Keratinocyte (primary cell): ENCODE results near the gene NFASC.

Experiments
- EZH2 ChIP-seq: IDR thresholded peaks from one replicate; pipeline ENCODE4 v1.6.1; 2012; ENCODE audit warnings: inconsistent platforms, mild to moderate bottlenecking, low read length, moderate library complexity
- TF ChIP-seq, protein P1 (sequence below), 3 experiments: IDR thresholded peaks in 1 of 3; conservative IDR thresholded peaks in 1 of 3; optimal IDR thresholded peaks in 1 of 3; 2 replicates in 2 of 3; 3 replicates in 1 of 3; pipeline versions ENCODE3 to v1.5.1; 2011; ENCODE audit warnings: low read length in 3 of 3, mild to moderate bottlenecking in 3 of 3, moderate library complexity in 2 of 3, control low read depth in 1 of 3, inconsistent platforms in 1 of 3; ENCODE audit not compliant: insufficient read depth in 2 of 3; ENCODE audit errors: extremely low read depth in 1 of 3

GRCh38 chr1:204878621-204879234, 8.1 kb downstream of the NFASC start:
- TF ChIP-seq, protein P1, sequence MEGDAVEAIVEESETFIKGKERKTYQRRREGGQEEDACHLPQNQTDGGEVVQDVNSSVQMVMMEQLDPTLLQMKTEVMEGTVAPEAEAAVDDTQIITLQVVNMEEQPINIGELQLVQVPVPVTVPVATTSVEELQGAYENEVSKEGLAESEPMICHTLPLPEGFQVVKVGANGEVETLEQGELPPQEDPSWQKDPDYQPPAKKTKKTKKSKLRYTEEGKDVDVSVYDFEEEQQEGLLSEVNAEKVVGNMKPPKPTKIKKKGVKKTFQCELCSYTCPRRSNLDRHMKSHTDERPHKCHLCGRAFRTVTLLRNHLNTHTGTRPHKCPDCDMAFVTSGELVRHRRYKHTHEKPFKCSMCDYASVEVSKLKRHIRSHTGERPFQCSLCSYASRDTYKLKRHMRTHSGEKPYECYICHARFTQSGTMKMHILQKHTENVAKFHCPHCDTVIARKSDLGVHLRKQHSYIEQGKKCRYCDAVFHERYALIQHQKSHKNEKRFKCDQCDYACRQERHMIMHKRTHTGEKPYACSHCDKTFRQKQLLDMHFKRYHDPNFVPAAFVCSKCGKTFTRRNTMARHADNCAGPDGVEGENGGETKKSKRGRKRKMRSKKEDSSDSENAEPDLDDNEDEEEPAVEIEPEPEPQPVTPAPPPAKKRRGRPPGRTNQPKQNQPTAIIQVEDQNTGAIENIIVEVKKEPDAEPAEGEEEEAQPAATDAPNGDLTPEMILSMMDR (optimal IDR thresholded peaks at IDR 0.05 in 1 of 3, IDR thresholded peaks at IDR 0.05 in 1 of 3, conservative IDR thresholded peaks at IDR 0.05 in 1 of 3; ENCODE audit: extremely low read depth in 1 of 3, insufficient read depth in 2 of 3, low read length in 3 of 3) = no peak
- TF ChIP-seq EZH2 = no peak
